ENCODE measurements around the gene ZNF324B.
"Not testable (repeated sequence)": the region's sequence is repeated elsewhere in the genome, so short reads cannot be mapped to it uniquely, and the experiment has no call there.

The ZNF324B gene

DNA sequence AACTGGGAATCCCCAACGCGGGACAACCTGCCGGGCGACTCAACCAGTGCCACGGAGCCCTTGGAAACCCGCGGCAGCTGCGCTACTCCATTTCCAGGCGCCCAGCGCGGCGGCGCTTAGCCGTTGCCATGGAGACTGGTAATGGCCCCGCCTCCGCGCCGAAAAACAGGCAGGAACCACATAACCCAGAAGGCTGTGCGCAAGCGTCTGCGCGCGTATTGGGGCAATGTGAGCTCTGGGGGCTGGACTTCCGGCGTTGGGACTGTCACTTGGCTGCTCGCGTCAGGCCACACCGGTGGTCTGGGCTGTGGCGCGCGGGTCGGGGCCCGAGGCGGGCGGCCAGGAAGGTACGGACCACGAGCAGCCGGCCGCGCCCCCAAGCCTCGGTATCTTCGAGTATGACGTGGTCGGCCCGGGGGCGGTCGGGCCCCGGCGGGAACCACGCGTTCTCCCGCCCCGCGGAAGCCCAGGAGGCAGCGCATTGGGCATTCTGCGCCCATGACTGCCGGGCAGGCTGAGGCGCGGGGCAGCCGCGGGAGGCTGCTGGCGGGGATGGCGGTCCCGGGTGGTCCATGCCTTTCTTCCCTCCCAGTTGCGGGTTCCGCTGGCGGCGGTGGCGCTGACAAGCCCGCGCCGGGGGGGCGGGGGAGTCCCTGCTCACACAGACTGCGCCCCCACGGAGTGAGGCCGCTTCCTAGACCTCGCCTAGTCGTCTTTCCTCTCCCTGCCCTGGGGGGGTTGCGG lies at the start of gene ZNF324B:
Gene ZNF324B, plus strand, starts transcription at position 265 of the 744 bp plus-strand sequence. CDS start 2,080 bp downstream, outside the sequence.
- peak; percentile 93 for DNase-seq (ENCODE audit: low spot score)

- DNase-seq (ENCODE audit: low spot score) = no peak
Measured at GRCh38 chr19:58401840-58402421, 49.5 kb upstream of the ZNF324B start.

DNA sequence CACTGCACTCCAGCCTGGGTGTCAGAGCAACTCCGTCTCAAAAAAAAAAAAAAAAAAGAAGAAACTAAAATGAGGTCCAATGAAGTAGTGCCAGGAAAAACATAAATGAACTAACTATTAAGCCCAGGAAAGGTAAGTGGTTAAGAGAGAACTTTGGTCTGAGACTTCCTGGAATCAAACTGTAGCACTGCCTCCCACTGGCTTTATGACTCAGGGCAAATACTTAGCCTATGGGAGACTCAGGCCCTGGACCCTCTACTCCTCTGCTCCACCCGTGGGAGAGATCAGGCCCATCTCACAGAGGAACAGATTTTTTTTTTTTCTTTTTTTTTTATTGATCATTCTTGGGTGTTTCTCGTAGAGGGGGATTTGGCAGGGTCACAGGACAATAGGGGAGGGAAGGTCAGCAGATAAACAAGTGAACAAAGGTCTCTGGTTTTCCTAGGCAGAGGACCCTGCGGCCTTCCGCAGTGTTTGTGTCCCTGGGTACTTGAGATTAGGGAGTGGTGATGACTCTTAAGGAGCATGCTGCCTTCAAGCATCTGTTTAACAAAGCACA lies 47.4 kb upstream of the ZNF324B start:
- DNase-seq (ENCODE audit: low spot score) = not testable (repeated sequence)

GRCh38 chr19:58406818-58407657 lies 44.4 kb upstream of the ZNF324B start:
- no peak for DNase-seq (ENCODE audit: low spot score)

- DNase-seq (ENCODE audit: low spot score) = no peak
Measured at GRCh38 chr19:58407658-58408151, 43.7 kb upstream of the ZNF324B start.

GRCh38 chr19:58408152-58409009 lies 43.0 kb upstream of the ZNF324B start, which contains the start of gene ZNF584:
Gene ZNF584, plus strand, starts transcription at chr19:58408649. Its CDS starts 499 bp downstream, at chr19:58409148.
- peak; percentile 93 for DNase-seq (ENCODE audit: low spot score)

GRCh38 chr19:58409010-58409790 lies 42.2 kb upstream of the ZNF324B start:
- no peak for DNase-seq (ENCODE audit: low spot score)

DNA sequence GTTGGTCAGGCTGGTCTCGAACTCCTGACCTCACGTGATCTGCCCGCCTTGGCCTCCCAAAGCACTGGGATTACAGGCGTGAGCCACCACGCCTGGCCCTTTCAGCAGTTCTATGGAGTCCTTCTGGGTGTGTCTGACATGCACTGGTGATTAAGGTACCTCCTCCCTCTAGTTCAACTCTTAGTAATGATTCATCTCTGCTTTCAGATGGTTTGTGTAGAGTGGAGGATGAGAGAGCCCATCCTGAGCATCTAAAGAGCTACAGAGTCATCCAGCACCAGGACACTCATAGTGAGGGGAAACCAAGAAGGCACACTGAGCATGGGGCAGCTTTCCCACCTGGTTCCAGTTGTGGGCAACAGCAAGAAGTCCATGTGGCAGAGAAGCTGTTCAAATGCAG lies 34.8 kb upstream of the ZNF324B start:
- DNase-seq (ENCODE audit: low spot score) = no peak

- DNase-seq (ENCODE audit: low spot score) = no peak
Measured at GRCh38 chr19:58417071-58417470, 34.4 kb upstream of the ZNF324B start.

DNA sequence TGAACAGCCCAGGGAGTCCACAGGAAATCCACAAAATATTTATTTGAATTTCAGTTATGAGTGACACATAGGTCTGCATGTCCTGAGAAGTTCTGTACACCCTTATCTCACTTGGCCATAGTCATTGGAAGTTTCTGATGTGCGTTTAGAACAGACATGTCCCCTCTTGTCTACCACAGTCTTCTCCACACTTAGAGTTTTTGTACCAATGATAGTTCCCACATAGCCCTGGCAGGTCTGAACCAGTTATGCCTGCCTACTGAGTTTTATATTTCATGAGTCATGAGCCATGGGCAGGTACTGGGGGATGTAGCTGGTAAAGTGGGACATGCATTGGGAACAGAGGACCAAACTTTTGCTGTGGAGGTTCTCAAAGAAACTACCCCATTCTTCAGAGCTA lies 22.8 kb upstream of the ZNF324B start:
- no peak for DNase-seq (ENCODE audit: low spot score)

- no peak for DNase-seq (ENCODE audit: low spot score)
Measured at GRCh38 chr19:58429745-58430144, 21.7 kb upstream of the ZNF324B start.

DNA sequence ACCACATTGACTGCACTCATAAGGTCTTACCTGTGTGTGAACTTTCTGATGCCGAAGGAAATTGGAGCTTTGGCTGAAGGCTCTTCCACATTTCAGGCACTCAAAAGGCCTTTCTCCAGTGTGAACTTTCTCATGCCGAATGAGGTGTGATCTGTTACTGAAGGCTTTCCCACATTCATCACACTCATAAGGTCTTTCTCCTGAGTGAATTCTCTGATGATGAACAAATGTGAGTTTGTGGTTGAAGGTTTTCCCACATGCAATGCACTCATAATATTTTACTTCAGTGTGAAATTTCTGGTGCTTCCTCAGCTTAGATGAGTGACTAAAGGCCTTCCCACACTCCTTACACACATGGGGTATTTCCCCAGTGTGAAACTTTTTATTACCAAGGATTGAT lies 17.2 kb upstream of the ZNF324B start:
- no peak for DNase-seq (ENCODE audit: low spot score)

GRCh38 chr19:58439576-58440554 lies 11.6 kb upstream of the ZNF324B start, which contains the start of gene ZNF132:
Gene ZNF132, minus strand, starts transcription at chr19:58440153. Its CDS starts 332 bp downstream, at chr19:58439821.
- peak; percentile 99 for DNase-seq (ENCODE audit: low spot score)

GRCh38 chr19:58440556-58440955 lies 10.9 kb upstream of the ZNF324B start:
- DNase-seq (ENCODE audit: low spot score) = no peak

DNA sequence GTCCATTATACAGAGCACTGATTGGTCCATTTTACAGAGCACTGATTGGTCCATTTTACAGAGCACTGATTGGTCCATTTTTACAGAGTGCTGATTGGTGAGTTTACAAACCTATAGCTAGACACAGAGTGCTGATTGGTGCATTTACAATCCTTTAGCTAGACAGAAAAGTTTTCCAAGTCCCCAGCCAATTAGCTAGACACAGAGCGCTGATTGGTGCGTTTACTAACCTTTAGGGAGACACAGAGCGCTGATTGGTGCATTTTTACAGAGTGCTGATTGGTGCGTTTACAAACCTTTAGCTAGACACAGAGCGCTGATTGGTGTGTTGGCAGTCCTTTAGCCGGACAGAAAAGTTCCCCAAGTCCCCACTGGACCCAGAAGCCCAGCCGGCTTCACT lies 8.4 kb upstream of the ZNF324B start:
- DNase-seq (ENCODE audit: low spot score) = not testable (repeated sequence)

DNA sequence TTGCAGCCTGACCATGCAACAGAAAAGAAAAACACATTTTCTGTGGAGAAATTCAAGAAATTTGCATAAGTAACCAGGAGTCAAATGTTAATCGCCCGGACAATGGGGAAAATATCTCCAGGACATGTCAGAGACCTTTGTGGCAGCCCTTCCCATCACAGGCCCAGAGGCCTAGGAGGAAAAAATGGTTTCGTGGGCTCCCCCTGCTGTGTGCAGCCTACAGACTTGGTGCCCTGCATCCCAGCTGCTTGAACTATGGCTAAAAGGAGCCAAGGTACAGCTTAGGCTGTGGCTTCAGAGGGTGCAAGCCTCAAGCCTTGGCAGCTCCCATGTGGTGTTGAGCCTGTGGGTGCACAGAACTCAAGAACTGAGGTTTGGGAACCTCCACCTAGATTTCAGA lies 2.6 kb upstream of the ZNF324B start:
- not testable (repeated sequence) for DNase-seq (ENCODE audit: low spot score)

- DNase-seq (ENCODE audit: low spot score) = not testable (repeated sequence)
Measured at GRCh38 chr19:58449980-58450379, 1.4 kb upstream of the ZNF324B start.

DNA sequence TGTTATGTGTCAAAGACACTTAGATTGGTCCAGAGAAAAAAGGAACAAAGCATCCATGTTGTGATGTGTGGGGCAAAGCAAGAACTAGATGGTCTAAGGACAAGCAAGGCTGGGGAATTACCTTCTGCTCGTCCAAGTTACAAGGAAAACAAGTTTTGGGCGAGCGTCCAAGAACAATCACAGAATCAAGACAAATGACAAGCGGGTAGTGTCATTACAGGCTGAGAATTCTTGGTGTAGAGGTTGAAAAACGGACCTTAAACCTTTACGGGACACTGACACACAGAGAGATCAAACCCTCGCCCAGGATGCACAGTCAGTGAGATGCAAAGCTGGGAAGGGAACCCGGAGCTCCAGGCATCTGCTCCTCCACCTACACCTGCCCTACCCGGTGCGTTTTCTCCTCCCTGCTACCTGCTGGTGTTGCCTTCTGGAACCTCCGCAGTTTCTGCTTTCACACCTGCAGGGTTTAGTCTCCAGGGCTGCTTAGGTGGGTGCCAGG lies 515 bp upstream of the ZNF324B start:
- DNase-seq (ENCODE audit: low spot score) = no peak

GRCh38 chr19:58453743-58454142 lies 2.3 kb downstream of the ZNF324B start:
- DNase-seq (ENCODE audit: low spot score) = no peak

Measured in kidney capillary endothelial cell (primary cell).